Measurements from ENCODE around the gene PIP5K1B.

The PIP5K1B gene

GRCh38 chr9:68740561-68740960 is 35.5 kb downstream of the PIP5K1B start:
- DNase-seq (ENCODE audit: low read depth): no peak

DNA sequence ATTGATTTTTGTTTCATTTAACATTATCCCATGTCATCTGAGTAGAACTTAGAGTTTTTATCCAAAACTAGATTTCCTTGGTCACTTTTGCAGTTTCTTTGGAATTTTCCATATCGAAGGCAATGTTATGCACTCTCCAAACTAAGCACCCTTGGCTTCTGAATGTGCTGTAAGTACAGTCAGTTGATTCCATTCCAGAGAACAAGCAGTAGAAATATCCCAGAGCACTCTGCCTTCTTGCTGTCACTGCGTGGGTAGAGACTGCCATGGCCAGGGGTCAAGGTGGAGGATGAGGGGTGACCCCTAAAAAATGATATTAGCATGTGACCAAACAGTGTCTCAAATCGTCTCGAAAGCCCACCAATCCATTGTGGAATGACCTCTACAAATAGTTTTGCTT is 36.2 kb downstream of the PIP5K1B start:
- no peak for DNase-seq (ENCODE audit: low read depth)

GRCh38 chr9:68741704-68742332 is 36.8 kb downstream of the PIP5K1B start:
- DNase-seq (ENCODE audit: low read depth): no peak

DNA sequence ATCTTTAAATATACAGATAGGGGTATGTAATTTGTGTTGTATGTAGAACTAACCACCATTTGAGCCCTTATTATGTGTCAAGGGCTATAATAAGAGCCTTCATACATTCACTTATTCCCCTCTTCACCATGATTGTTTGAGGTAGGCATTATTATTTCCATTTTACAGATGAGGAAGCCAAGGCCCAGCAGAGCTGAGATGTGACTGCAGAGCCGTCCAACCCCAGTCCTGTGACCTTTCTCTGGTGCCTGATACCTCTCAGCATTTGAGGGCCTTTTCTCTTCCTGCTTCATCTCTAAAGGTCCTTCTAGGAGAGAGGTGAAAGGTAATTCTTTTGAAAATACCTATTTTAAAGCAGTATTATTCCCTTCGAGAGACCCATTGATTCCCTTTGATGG is 37.3 kb downstream of the PIP5K1B start:
- no peak for DNase-seq (ENCODE audit: low read depth)

GRCh38 chr9:68744426-68744825 is 39.4 kb downstream of the PIP5K1B start:
- no peak for DNase-seq (ENCODE audit: low read depth)

DNA sequence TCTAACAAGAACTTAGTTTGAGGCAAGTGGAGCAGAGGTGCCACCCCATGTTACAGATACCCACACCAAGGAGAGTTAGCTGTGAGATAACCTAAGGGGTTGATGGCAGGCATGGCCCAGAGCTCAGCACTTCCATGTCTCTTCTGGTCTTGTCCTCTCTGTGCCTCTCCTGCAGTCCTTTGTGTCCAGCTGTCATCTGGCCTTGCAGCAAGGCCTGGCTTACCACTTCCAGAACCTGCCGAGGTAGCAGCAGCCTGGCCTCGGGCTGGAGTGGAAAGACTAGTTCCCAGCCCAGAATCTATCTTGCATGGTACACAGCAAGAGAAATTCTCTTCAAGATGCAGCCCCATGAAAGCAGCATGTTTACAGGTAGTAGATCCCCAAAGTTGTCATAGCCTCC is 41.5 kb downstream of the PIP5K1B start:
- no peak for DNase-seq (ENCODE audit: low read depth)

DNA sequence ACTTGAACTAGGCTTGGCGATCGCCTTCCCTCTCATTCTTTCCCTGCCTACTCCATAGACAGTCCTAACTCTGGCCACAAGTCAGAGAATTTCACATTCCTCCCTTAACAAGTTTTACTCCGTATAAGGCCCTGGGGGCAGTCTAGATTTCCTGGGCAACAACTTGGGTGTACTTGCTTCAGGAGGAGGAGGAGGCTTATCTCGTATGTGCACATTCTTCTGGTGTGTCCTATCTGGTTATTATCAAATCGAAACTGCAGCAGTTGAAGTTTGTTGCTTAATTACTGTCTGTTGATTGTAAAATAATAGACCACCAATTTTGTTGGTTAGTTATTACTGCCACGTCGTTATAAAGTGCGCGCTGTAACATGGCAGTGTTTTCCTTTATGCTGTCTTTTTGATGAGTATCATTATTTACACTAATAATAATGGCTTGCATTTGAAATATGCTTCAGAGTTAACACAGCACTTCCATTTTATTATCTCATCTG is 42.0 kb downstream of the PIP5K1B start:
- DNase-seq (ENCODE audit: low read depth): no peak

- no peak for DNase-seq (ENCODE audit: low read depth)
These were observed 44.1 kb downstream of the PIP5K1B start for GRCh38 chr9:68749135-68749534.

DNA sequence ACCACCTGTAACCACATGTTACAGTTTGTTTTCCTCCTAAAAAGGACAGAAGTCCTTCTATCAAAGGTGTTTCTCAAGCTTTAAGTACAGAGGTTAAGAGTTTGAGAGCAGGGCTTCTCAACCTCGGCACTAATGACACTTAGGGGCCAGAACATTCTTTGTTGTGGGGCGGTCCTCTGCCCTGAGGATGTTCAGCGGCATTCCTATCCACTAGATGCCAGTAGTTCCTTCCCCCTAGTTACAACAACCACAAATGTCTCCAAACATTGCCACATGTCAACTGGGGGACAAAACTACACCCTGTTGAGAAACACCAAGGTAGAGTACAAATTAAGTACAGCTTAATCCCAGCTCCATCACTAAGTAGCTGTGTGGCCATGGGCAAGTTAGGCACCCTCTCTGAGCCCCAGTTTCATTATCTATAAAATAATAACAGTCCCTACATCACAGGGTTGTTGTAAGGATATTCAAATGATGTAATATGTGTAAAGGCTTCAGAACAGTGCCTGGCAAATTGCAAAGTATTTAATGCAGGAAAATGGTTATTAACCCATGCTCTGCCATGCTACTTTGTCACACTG is 44.6 kb downstream of the PIP5K1B start:
- DNase-seq (ENCODE audit: low read depth): no peak

DNA sequence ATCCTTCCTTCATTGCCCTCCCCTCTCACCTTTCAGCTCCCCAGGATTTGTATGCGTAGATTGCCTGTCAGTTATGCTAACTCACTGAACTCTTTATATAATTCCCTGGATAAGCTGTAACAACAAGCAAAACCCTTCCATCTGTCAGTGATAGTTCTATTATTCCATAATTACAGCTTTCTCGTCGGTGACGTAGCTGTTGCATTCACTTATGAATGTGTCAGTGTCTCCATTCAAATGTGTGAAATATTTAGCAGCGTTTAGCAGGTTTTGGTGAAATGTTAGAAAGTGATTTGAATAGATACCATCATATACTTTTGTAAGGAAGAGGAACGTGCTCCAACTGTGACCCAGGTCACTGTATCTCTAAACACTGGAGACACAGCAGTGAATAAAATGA is 45.2 kb downstream of the PIP5K1B start:
- no peak for DNase-seq (ENCODE audit: low read depth)

DNA sequence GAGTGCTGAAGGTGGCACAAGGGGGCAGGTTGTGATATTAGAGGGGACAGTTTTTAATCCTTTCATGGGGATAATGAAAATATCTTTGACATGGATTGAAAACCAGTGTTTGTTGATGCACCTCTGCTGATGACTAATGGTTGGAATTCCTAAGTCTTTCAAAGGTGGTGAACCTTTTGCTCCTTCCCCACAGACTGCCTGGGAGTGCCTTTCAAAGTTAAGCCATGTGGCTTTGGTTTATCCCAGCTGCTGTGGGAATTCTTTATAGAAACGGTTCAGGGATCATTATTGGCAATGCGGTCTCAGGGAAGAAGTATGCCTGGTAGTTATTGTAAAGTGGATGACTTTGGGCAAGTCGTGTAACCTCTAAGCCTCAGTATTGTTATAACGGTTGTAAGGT is 45.7 kb downstream of the PIP5K1B start:
- no peak for DNase-seq (ENCODE audit: low read depth)

GRCh38 chr9:68751556-68751955 is 46.5 kb downstream of the PIP5K1B start:
- no peak for DNase-seq (ENCODE audit: low read depth)

DNA sequence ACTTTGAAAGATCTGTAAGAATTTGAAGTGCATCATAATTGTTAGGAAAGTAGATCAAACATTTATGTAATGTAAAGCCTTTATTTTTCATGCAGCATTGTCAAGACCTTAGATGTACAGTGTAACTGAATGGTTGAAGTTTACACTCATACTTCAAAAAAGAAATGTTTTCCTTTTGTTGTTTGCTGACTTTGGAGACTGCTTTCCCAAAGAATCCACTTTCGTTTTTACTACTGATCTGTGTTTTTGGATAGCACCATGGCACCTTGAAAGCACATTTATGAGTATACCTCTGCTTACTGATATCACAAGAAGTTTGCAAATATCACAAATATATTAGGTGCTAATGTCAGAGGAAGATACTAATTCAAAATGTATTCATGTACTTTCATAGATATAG is 50.0 kb downstream of the PIP5K1B start:
- no peak for DNase-seq (ENCODE audit: low read depth)

- no peak for DNase-seq (ENCODE audit: low read depth)
These were observed 50.7 kb downstream of the PIP5K1B start for GRCh38 chr9:68755752-68756151.

DNA sequence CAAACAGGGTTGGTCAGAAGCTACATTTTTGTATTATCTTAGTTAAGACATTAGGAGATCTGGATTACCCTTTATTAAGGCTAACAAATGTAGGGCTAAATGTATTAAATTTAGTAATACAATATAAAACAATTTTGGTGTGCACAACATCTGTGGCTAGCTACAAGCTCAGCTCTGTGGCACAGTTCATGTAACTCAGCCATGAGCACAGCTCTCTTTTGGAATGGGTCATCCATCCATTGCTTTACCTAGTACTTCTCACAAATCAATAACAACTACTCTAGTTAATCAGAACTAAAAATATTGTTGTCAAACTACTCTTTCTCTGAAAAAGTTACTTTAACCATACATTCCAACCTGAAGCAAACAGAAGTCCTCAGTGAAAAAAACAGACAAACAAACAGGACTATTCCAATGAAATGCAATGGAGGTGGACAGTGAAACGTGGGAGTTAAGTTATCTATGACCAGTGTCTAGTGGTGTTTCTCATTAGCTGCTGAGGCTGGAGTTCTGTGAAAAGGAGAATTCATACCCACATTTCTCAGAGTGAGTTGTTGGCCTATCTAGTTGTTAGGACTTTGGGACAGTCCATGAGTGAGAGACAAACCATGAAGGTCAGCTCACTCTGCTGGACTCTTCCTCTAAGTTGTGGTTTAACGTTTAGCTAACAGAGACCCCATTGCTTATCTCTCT is 55.1 kb downstream of the PIP5K1B start:
- DNase-seq (ENCODE audit: low read depth): no peak

GRCh38 chr9:68760674-68761333 is 55.8 kb downstream of the PIP5K1B start:
- DNase-seq (ENCODE audit: low read depth): no peak

DNA sequence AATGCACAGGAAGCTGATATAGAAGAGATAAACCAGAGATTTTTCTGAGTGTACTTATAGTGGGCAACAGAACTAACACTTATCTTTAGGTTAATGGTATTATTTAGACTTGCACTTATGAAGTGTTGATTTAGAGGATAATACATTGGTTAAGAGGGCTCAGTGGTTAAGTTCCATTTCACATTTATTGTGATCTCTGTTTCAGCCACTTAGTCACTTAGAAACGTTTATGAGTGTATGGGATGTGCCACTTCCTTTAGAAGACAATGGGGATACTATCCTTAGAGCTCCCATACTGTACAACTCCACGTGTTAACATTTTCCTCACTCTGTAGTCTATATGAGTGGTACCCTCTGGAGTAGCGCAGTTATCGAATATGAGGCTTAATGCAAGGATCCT is 57.5 kb downstream of the PIP5K1B start:
- DNase-seq (ENCODE audit: low read depth): no peak

- DNase-seq (ENCODE audit: low read depth): no peak
These were observed 58.1 kb downstream of the PIP5K1B start for GRCh38 chr9:68763104-68763503.

- no peak for DNase-seq (ENCODE audit: low read depth)
These were observed 63.6 kb downstream of the PIP5K1B start for GRCh38 chr9:68768619-68769018.

- DNase-seq (ENCODE audit: low read depth): no peak
These were observed 64.8 kb downstream of the PIP5K1B start for GRCh38 chr9:68769852-68770251.

DNA sequence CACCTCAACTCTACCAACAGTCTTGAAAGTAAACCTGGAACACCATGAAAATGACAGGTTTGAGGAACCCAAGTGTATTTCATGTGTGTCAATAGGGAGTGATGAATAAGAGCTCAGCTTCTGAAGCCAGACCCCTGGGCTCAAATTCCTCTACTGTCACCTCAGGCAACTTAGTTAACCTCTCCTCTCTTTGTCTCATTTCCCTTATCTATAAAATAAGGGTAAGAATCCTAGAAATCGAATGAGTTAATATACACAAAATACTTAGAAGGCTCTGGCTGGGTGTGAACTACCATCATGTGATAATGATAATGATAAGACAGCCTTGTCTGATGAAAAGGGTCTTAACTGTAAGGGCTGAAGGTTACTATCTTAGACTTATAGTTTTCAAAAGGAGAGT is 66.3 kb downstream of the PIP5K1B start:
- DNase-seq (ENCODE audit: low read depth): no peak

DNA sequence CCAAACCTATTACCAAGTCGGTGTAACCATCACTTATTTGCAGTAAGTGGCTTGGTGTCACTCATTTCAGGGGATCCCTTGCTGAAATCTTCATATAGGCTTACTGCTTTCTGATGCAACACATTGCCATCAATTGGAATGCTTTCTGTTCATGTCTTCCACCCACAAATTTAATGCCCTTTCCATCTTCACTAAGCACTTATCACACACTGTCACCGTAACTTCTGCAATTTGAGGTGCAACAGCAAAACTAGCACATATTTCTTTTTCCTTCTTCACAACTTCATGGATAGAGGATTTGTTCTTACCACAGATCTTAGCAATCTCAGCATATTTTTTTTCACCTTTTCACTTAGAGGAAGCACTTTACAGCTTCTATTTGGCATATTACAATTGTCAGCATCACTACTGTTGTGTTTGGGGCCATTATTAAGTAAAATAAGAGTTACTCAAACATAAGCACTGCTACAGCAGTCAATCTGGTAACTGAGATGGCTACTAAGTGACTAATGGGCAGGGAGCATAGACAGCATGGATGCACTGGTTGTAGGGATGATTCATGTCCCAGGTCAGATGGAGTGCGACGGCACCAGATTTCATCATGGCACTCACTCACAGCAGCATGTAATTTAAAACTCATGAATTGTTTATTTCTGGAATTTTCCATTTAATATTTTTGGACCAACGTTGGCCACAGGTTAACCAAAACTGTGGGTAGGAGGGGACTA is 70.1 kb downstream of the PIP5K1B start:
- no peak for DNase-seq (ENCODE audit: low read depth)

Measured in non-pigmented ciliary epithelial cell (primary cell).